Measurements from ENCODE around the gene MFSD11.

GRCh38 chr17:76702941-76703637, 34.8 kb upstream of the MFSD11 start:
- TF ChIP-seq CTCF (conservative IDR thresholded peaks at IDR 0.05; ENCODE audit: low read depth, low read length): no peak
- no peak for TF ChIP-seq EZH2 (IDR thresholded peaks at IDR 0.05; ENCODE audit: low read length, unreplicated experiment)
